Astrocyte of the cerebellum (primary cell): Measurements from ENCODE around the gene HSPBAP1.
A peak's percentile ranks its signal among the peaks of the same experiment; 100 is the strongest.
"Not testable (repeated sequence)": the region's sequence is repeated elsewhere in the genome, so short reads cannot be mapped to it uniquely, and the experiment has no call there.

Experiments used
- DNase-seq: peaks from one replicate; pipeline ENCODE4 v3.0.0-alpha.2; 2011; ENCODE audit warnings: low read depth
- H3K4me3 ChIP-seq: 2 replicates; pipeline ENCODE4 v1.5.1; 2011; ENCODE audit warnings: mild to moderate bottlenecking, low read depth, low read length, moderate library complexity
- in situ Hi-C: cut with HindIII; loops from 2 replicates; pipeline ENCODE4 v1.10.0; 2017; ENCODE audit warnings: low sequenced_read_pairs
- TF ChIP-seq, protein P1 (sequence below): IDR thresholded peaks from 2 replicates; pipeline ENCODE4 v1.5.1; 2012; ENCODE audit warnings: low read length, low read depth, moderate library complexity, mild to moderate bottlenecking; ENCODE audit errors: missing control alignments

Gene HSPBAP1

GRCh38 chr3:122766430-122766829, 27.2 kb downstream of the HSPBAP1 start:
- no peak overlapping the region for H3K4me3 ChIP-seq
- in situ Hi-C loops, result no loop called here
- TF ChIP-seq, protein P1, sequence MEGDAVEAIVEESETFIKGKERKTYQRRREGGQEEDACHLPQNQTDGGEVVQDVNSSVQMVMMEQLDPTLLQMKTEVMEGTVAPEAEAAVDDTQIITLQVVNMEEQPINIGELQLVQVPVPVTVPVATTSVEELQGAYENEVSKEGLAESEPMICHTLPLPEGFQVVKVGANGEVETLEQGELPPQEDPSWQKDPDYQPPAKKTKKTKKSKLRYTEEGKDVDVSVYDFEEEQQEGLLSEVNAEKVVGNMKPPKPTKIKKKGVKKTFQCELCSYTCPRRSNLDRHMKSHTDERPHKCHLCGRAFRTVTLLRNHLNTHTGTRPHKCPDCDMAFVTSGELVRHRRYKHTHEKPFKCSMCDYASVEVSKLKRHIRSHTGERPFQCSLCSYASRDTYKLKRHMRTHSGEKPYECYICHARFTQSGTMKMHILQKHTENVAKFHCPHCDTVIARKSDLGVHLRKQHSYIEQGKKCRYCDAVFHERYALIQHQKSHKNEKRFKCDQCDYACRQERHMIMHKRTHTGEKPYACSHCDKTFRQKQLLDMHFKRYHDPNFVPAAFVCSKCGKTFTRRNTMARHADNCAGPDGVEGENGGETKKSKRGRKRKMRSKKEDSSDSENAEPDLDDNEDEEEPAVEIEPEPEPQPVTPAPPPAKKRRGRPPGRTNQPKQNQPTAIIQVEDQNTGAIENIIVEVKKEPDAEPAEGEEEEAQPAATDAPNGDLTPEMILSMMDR, result no peak
- DNase-seq, result no peak

DNA sequence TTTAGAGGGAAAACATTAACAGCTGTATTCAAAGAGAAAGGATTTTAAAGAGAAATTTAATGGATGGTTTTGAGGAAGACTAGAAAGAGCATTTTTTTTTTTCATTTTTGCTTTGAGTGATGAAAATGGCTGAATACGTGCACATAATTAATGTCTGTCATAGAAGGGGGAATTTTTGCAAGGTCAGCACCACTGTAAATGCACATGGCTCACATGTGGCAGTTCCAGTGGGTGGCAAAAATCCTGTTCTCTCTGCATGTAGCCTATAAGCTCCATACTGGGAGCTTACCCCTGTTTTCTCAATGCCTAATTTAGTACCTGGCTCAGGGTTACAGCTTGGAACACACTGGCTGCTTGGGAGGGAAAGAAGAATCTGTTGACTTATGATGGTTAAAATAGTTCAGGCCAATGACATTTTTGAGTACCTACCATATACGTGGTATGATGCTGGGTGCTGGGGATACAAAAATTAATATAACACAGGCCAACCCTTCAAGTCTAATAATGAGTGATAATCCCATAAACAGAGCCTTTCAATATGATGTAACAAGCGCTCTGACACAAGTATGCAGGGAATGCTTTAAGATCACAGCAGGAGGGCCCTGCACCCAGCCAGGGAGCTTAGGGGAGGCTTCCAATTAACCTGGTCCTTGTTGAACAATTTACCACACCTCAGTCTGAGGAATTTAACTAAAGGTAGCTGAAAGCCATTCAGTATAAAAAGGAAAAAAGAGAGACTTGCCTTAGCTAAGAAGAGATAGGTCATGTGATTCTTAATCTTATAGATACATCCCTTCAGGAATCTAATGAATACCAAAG, 33.0 kb downstream of the HSPBAP1 start:
- in situ Hi-C loops, result no loop called here
- TF ChIP-seq, protein P1, result no peak
- no peak for DNase-seq
- H3K4me3 ChIP-seq, result no peak overlapping the region

GRCh38 chr3:122758877-122759560, 34.6 kb downstream of the HSPBAP1 start:
- in situ Hi-C loops, result no loop called here
- TF ChIP-seq, protein P1, result no peak
- DNase-seq, result no peak
- H3K4me3 ChIP-seq, result no peak overlapping the region

DNA sequence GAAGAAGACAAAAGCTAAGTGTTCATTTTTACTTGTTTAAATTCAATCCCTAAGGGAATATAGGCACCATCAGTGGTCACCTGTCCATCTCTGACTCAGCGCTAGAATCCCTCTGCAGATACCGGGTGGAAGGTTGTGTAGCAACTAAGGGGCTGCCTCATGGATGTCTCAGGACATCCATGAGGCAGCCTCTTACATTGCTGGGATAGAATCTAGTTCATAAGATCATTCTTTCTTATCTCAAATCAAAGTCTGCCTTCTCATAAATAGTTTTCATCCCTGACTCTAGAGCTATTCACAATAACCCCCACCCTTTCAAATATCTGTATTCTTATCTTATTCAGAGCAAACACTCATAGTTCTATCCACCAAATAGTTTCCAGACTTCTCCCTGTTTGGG, 38.1 kb downstream of the HSPBAP1 start:
- TF ChIP-seq, protein P1, result no peak
- in situ Hi-C loops, result no loop called here
- no peak for DNase-seq
- H3K4me3 ChIP-seq, result no peak overlapping the region

GRCh38 chr3:122754929-122755328, 38.7 kb downstream of the HSPBAP1 start:
- no peak overlapping the region for H3K4me3 ChIP-seq
- DNase-seq, result peak; percentile 23
- in situ Hi-C loops, result no loop called here
- TF ChIP-seq, protein P1, result peak; percentile 74

DNA sequence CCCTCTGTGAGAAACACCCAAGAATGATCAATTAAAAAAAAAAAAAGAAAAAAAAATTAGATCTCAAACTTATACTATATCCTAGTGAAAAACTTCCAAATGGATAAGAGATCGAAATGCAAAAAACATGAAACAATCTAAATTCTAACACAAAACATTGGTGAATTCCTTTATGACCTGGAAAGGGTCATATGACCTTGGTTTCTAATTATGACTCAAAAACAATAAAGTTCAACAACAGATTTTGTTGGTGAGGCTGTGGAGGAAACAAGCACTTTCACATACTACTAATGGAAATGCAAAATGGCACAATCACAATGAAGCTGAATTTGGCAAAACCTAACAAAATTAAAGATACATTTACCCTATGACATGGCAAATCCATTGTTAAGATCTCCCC, 45.3 kb downstream of the HSPBAP1 start:
- no peak for DNase-seq
- no peak overlapping the region for H3K4me3 ChIP-seq
- TF ChIP-seq, protein P1, result no peak
- in situ Hi-C loops, result no loop called here

DNA sequence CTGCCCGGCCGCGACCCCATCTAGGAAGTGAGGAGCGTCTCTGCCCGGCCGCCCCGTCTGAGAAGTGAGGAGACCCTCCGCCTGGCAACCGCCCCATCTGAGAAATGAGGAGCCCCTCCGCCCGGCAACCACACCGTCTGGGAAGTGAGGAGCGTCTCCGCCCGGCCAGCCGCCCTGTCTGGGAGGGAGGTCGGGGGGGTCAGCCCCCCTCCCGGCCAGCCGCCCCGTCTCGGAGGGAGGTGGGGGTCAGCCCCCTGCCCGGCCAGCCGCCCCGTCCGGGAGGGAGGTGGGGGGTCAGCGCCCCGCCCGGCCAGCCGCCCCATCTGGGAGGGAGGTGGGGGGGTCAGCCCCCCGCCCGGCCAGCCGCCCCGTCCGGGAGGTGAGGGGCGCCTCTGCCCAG, 46.3 kb downstream of the HSPBAP1 start:
- in situ Hi-C loops, H3K4me3 ChIP-seq, DNase-seq: not testable (repeated sequence)
